IPS DF 4.7 (cell line): ENCODE measurements around the gene IPCEF1.
"Not testable (repeated sequence)": the region's sequence is repeated elsewhere in the genome, so short reads cannot be mapped to it uniquely, and the experiment has no call there.

Experiments
- DNase-seq: peaks from one replicate; pipeline ENCODE4 v3.0.0-alpha.2; 2013; ENCODE audit warnings: low spot score; ENCODE audit errors: extremely low read depth

The IPCEF1 gene

GRCh38 chr6:154247119-154247861 lies 109.3 kb downstream of the IPCEF1 start:
- DNase-seq, result no peak

- no peak for DNase-seq
These were observed 109.9 kb downstream of the IPCEF1 start for GRCh38 chr6:154246723-154247118.

DNA sequence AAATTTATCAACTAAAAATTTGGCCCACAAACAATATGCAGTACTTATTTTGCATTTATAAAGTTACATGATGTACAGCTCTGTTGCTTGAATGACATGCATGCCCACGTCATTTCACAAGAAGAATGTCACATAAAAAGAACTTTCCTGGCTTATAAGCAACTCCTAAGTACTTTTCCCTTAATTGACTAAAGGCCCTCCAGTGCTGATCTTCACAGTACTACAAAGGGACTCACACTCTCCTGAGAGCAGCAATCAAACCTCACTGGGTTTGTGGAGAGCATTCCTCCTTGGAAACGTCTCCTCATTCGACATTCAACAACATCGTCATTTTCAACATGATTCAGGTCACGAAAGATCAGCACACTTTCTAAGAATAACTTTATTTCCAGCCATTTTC lies 111.1 kb downstream of the IPCEF1 start:
- DNase-seq, result no peak

DNA sequence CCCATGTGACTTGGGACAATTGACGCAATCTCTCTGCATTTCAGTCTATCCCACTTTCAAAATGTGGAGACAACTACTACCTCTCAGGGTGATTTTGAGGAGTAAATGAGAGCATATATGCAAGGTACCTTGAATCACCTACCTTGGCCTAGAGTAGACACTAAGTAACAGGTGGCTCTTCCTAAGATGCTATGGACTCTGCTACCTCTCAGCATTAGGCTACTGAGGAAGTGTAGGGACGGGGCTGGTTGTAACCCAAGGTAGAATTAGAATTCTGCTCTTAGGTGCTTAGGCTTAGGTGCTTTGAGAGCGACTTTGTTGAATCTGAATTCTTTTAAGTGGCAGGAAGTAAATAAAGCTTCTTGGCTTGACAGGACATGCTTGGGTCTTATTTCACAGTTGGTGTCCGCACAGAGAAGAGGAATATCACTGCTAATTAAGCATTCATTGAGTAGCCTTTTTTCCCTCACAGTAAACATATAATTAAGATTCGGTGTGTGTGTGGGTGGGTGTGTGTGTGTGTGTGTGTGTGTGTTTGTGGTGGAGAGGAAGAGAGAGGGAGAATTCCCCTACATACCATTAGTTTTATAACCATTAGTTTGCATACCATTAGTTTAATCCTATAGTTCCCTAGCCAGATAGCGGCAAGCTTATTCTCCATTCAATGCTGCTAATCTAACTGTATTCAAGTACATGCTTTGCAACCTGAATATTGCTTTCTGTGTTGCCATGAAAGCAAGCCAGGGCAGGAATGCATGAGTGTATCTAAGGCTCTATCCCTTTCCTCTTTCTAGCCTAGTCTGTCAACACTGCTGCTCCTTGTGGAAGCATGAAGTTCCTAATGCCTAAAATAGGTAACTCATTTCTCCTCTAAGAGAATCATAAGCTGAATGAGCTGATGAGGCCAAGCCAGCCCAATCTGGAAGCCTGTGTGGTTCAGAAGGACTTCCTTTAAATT lies 112.5 kb downstream of the IPCEF1 start:
- DNase-seq, result no peak

- no peak for DNase-seq
These were observed 113.8 kb downstream of the IPCEF1 start for GRCh38 chr6:154242617-154243357.

DNA sequence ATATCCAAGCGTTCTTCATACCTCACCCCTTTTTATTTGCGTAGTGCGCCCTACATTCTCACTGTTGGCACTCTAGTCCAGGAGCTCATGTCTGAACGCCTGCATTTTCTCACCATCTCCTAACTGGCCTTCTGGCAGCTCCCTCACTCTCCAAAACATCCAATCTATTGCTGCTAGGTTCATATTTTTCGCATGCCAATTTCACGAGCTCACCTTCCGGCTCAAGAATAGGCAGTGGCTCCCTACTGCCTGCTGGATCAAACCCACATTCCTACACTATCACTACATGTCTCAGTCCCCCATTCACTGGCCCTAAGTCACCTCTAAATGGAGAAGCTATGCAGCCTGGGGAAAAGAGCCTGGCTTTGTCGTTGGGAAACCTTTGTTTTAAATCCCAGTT lies 115.0 kb downstream of the IPCEF1 start:
- DNase-seq, result no peak

- DNase-seq, result not testable (repeated sequence)
These were observed 115.5 kb downstream of the IPCEF1 start for GRCh38 chr6:154241061-154241460.

- DNase-seq, result no peak
These were observed 117.2 kb downstream of the IPCEF1 start for GRCh38 chr6:154239392-154239791.

DNA sequence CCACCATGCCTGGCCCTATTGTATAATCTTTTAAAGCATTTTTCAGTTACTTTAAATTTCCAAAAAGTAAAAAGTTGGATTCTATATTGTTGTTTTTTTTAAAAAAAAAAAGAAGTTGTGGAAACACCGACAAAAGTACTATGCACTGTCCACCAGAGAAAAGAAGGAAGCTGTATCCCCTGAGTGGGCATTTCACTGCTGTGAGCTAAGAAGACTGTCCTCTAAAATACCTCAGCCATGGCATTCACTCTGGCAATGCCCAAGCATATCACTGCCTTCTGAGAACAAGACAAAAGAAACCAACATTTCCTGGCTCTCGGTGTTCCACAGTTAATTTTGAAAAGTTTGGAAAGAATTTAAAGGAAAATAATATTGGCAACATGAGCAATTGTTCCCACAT lies 117.8 kb downstream of the IPCEF1 start:
- DNase-seq, result no peak

DNA sequence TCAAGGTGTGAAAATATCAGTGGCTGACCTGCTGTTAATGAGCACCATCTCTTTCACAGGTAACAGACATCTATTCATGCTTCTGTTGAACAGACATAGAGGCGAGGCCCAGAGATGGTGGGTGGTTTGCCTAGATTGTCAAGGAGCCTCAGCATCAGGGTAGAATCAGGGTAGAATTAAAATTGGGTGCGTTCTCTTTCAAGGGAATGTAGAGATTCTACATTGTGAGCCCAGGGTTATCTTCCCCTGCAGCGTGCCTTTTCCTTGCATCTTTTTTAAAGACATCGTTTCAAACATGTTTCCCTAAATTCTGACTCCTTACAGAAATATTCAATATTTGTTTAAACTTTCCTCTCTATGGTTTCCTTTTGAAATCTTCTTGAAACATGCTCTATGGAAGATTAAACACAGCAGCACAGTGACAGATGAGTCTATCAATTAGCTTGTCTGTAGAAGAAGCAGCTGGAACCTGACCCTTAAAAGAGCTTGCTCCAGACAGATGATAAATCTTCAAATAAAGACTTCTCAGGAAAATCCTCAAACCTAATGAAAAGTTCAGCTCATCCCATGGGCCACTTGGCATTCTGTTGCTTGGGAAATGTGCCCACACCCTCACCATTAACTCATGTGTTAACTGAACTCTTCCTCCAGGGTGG lies 119.8 kb downstream of the IPCEF1 start:
- no peak for DNase-seq

DNA sequence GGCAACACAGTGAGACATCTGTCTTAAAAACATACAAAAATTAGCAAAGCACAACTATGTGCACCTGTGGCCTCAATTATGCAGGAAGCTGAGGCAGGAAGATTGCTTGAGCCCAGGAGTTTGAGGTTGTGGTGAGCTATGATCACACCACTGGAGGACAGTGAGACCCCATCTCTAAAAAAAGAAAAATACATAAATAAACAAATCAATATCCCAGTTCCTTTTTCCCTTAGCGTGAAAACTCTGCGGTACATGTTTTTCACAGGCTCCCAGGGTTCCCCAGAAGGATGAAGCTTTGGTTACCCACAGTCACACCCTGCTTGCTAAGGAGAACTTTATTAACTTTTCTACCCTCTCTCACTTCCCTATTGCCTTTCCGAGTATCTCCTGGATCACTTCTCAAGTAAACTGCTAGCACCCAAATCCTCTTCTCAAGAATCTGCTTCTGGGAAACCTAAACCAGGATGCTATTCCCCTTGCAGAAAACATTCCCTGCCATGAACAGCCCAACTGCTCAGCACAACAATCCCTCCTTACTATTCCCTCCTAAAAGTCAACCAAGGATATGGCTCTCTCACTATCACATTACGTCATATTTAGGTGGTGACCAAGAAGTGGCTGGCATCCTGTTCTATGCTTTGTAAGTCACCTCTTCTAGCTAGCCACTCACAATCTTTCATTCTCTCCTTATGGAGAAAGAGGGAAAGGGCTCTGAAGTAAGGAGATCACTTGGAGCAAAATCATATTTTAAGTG lies 122.4 kb downstream of the IPCEF1 start:
- DNase-seq, result no peak

- DNase-seq, result no peak
These were observed 123.2 kb downstream of the IPCEF1 start for GRCh38 chr6:154233383-154233782.

DNA sequence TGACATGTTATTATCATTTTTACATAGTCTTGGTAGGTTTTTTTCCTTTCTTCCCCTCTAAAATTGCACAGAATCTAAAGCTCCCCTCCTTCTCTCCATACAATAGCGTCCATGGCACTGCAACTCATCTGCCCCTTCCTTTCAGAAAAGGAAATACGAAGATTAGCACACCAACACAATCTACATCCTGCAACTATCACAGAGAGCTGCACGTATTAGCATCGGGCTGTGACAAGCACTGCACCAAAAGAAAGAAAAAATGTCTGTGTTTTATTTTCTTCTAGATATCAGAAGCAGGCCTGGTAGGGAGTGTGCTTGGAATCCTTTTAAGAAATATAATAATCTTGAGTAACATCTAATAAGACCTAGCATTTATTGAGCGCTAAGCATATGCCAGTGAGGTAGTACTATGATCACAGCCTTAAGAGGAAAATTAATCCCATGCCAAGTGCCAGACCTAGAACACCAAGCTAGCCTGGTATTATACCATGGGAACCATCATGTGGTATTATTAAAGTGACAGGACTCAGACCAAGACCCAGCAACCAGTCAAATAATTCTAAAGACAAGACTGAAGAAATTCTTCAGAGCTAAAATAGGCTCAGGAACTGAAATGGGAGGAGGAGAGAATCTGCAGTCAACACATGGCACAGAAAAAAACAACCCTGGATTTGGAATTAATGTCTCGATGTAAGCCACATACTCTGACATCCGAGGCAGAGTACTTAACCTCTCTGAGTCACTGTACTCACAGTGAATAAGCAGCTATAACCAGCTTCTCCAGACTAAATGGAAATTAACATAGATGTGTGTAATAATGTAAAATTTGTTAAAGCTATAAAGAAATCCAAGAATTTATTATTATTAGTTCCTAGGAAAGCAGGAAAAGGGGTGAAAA lies 124.3 kb downstream of the IPCEF1 start:
- DNase-seq, result no peak

- DNase-seq, result no peak
These were observed 125.5 kb downstream of the IPCEF1 start for GRCh38 chr6:154230910-154231595.

DNA sequence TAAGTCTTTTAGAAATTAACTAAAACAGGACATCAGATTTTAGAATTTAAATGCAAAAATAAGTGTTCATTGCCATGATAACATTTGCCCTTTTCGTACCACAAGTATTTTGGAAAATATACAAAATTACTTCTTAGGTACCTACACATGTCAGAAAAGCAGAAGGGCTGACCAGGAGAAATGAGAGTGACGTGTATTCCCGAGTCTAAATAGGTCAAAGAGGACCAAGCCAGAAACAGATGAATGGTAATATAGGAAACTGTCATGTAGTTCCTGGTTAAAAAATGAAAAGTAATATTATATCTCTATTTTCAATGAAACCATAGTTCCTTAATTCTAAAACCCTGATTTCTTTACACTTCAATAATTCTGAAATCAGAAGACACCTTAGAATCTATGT lies 126.2 kb downstream of the IPCEF1 start:
- no peak for DNase-seq

DNA sequence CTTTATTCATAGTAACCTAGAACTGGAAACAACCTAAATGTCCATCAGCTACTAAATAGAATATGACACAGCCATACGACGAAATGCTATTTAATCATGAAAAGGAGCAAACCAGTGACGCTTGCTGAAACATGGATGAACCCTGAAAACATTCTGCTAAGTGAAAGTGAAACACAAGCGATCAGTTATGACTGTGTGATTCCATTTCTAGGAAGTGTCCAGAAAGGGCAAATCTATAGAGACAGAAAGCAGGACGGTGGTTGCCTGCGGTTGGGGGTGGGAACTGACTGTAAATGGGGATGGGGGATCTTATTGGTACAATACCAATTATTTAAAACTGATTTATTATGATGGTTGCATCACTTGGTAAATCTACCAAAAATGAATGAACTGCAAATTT lies 126.8 kb downstream of the IPCEF1 start:
- no peak for DNase-seq

- no peak for DNase-seq
These were observed 128.1 kb downstream of the IPCEF1 start for GRCh38 chr6:154228521-154228905.

- DNase-seq, result no peak
These were observed 128.6 kb downstream of the IPCEF1 start for GRCh38 chr6:154227862-154228520.
